ENCODE data around the gene BCLAF1. TPM values are rescaled to one million over a fixed set of nuclear protein-coding genes. Genes with fewer than 3 reads are reported as not detected.

Gene BCLAF1
- total and polyA plus RNA-seq, 2 of the 8 experiments (the other 6 are each of a cell fraction or from before 2014, with no cell fraction given), result 30.5 to 230 TPM

DNA sequence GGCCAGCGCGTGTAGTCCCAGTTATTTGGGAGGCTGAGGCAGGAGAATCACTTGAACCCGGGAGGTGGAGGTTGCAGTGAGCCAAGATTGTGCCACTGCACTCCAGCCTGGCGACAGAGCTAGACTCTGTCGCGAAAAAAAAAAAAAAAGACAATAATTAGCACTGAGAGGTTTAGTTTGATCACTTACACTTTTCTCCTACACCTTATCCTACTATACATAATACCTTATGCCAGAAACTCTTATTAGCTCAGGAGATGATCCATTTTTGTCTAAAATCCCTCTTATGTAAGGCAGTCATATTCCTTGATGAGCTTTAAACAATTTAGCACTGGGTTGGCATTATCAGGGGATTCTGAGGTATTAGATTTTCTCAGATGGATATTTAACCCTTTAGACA is 35.9 kb downstream of the BCLAF1 start (continued):
- TF ChIP-seq POLR2AphosphoS5 (IDR thresholded peaks at IDR 0.05; ENCODE audit: low read depth, low read length), result no peak
- TF ChIP-seq, protein P1, sequence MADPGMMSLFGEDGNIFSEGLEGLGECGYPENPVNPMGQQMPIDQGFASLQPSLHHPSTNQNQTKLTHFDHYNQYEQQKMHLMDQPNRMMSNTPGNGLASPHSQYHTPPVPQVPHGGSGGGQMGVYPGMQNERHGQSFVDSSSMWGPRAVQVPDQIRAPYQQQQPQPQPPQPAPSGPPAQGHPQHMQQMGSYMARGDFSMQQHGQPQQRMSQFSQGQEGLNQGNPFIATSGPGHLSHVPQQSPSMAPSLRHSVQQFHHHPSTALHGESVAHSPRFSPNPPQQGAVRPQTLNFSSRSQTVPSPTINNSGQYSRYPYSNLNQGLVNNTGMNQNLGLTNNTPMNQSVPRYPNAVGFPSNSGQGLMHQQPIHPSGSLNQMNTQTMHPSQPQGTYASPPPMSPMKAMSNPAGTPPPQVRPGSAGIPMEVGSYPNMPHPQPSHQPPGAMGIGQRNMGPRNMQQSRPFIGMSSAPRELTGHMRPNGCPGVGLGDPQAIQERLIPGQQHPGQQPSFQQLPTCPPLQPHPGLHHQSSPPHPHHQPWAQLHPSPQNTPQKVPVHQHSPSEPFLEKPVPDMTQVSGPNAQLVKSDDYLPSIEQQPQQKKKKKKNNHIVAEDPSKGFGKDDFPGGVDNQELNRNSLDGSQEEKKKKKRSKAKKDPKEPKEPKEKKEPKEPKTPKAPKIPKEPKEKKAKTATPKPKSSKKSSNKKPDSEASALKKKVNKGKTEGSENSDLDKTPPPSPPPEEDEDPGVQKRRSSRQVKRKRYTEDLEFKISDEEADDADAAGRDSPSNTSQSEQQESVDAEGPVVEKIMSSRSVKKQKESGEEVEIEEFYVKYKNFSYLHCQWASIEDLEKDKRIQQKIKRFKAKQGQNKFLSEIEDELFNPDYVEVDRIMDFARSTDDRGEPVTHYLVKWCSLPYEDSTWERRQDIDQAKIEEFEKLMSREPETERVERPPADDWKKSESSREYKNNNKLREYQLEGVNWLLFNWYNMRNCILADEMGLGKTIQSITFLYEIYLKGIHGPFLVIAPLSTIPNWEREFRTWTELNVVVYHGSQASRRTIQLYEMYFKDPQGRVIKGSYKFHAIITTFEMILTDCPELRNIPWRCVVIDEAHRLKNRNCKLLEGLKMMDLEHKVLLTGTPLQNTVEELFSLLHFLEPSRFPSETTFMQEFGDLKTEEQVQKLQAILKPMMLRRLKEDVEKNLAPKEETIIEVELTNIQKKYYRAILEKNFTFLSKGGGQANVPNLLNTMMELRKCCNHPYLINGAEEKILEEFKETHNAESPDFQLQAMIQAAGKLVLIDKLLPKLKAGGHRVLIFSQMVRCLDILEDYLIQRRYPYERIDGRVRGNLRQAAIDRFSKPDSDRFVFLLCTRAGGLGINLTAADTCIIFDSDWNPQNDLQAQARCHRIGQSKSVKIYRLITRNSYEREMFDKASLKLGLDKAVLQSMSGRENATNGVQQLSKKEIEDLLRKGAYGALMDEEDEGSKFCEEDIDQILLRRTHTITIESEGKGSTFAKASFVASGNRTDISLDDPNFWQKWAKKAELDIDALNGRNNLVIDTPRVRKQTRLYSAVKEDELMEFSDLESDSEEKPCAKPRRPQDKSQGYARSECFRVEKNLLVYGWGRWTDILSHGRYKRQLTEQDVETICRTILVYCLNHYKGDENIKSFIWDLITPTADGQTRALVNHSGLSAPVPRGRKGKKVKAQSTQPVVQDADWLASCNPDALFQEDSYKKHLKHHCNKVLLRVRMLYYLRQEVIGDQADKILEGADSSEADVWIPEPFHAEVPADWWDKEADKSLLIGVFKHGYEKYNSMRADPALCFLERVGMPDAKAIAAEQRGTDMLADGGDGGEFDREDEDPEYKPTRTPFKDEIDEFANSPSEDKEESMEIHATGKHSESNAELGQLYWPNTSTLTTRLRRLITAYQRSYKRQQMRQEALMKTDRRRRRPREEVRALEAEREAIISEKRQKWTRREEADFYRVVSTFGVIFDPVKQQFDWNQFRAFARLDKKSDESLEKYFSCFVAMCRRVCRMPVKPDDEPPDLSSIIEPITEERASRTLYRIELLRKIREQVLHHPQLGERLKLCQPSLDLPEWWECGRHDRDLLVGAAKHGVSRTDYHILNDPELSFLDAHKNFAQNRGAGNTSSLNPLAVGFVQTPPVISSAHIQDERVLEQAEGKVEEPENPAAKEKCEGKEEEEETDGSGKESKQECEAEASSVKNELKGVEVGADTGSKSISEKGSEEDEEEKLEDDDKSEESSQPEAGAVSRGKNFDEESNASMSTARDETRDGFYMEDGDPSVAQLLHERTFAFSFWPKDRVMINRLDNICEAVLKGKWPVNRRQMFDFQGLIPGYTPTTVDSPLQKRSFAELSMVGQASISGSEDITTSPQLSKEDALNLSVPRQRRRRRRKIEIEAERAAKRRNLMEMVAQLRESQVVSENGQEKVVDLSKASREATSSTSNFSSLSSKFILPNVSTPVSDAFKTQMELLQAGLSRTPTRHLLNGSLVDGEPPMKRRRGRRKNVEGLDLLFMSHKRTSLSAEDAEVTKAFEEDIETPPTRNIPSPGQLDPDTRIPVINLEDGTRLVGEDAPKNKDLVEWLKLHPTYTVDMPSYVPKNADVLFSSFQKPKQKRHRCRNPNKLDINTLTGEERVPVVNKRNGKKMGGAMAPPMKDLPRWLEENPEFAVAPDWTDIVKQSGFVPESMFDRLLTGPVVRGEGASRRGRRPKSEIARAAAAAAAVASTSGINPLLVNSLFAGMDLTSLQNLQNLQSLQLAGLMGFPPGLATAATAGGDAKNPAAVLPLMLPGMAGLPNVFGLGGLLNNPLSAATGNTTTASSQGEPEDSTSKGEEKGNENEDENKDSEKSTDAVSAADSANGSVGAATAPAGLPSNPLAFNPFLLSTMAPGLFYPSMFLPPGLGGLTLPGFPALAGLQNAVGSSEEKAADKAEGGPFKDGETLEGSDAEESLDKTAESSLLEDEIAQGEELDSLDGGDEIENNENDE (IDR thresholded peaks at IDR 0.05; ENCODE audit: insufficient replicate concordance, low read length), result no peak
- no peak for TF ChIP-seq BRCA1 (IDR thresholded peaks at IDR 0.05; ENCODE audit: low read depth, low read length)
- TF ChIP-seq GTF2F1 (IDR thresholded peaks at IDR 0.05; ENCODE audit: borderline replicate concordance, low read depth, low read length), result no peak
- no peak for TF ChIP-seq FOSL1 (IDR thresholded peaks at IDR 0.05; ENCODE audit: insufficient read depth, low read depth, low read length)
- TF ChIP-seq SUZ12 (IDR thresholded peaks at IDR 0.05; ENCODE audit: low read length), result no peak
- TF ChIP-seq CREB1 (IDR thresholded peaks at IDR 0.05), result no peak

All from H1 (cell line).